PC-3 (cell line): ENCODE results near the gene PGAM1. TPM values are rescaled to one million over a fixed set of nuclear protein-coding genes. Genes with fewer than 3 reads are reported as not detected.

Source experiments
- ATAC-seq: fragments of 200-7000 bp; cut with Tn5 transposase; 2 replicates; pipeline ENCODE4 v1.9.1; 2020; ENCODE audit warnings: mild to moderate bottlenecking, moderate library complexity
- BruUV-seq: library from RNA; stranded (reverse); fragments of 400-500 nt; replicated peaks from 2 replicates; lab custom pipeline; 2021; lab: Mats Ljungman, UMichigan
- CTCF ChIA-PET: fragments of 300-600 bp; sonication (Branson Sonifier 250); formaldehyde crosslinking; loops from one replicate; lab custom pipeline; 2022; ENCODE audit warnings: antibody characterized with exemption; lab: Charles Lee
- POLR2A ChIA-PET: fragments of 300-600 bp; sonication (Branson Sonifier 250); formaldehyde crosslinking; loops from one replicate; lab custom pipeline; 2022; ENCODE audit warnings: antibody characterized with exemption; ENCODE audit not compliant: unreplicated experiment; lab: Charles Lee
- DNase-seq: peaks from one replicate; pipeline ENCODE4 v3.0.0-alpha.2; 2015
- H2AFZ ChIP-seq: fragments of 300-600 bp; sonication (generic); 2 replicates; pipeline ENCODE4 v1.6.0; 2016; ENCODE audit warnings: antibody characterized with exemption, low read length
- H3F3A ChIP-seq: fragments of 300-600 bp; sonication (generic); one replicate; pipeline ENCODE4 v1.6.0; 2017; ENCODE audit warnings: antibody characterized with exemption, low read length, control low read depth, mild to moderate bottlenecking; ENCODE audit not compliant: unreplicated experiment
- H3K27ac ChIP-seq: fragments of 300-600 bp; sonication (generic); 2 replicates; pipeline ENCODE4 v1.5.1; 2016; ENCODE audit warnings: mild to moderate bottlenecking, low read length
- H3K27me3 ChIP-seq: fragments of 300-600 bp; sonication (generic); 2 replicates; pipeline ENCODE4 v1.6.1; 2016; ENCODE audit warnings: low read length, mixed read lengths
- H3K36me3 ChIP-seq: fragments of 300-600 bp; sonication (generic); 2 replicates; pipeline ENCODE4 v1.6.1; 2016; ENCODE audit warnings: low read depth, mixed run types, low read length, mixed read lengths
- H3K4me1 ChIP-seq: fragments of 300-600 bp; sonication (generic); 2 replicates; pipeline ENCODE4 v1.5.1; 2016; ENCODE audit warnings: low read length; ENCODE audit not compliant: insufficient read depth
- H3K4me2 ChIP-seq: fragments of 300-600 bp; sonication (generic); 2 replicates; pipeline ENCODE4 v1.6.0; 2016; ENCODE audit warnings: low read length
- H3K4me3 ChIP-seq: fragments of 300-600 bp; sonication (generic); 2 replicates; pipeline ENCODE4 v1.5.1; 2016; ENCODE audit warnings: mild to moderate bottlenecking, low read length, mixed read lengths
- H3K79me2 ChIP-seq: fragments of 300-600 bp; sonication (generic); 2 replicates; pipeline ENCODE4 v1.6.1; 2017; ENCODE audit warnings: low read length, mixed read lengths
- H3K9ac ChIP-seq: fragments of 300-600 bp; sonication (generic); 2 replicates; pipeline ENCODE4 v1.6.0; 2016; ENCODE audit warnings: mild to moderate bottlenecking, low read length
- H3K9me2 ChIP-seq: fragments of 300-600 bp; sonication (generic); replicated peaks from 2 replicates; pipeline ENCODE4 v1.6.1; 2016; ENCODE audit warnings: mixed run types, low read length, mixed read lengths
- H3K9me3 ChIP-seq: fragments of 300-600 bp; sonication (generic); 2 replicates; pipeline ENCODE4 v1.6.1; 2016; ENCODE audit warnings: low read length, mixed read lengths
- H4K20me1 ChIP-seq: fragments of 300-600 bp; sonication (generic); 2 replicates; pipeline ENCODE4 v1.6.1; 2016; ENCODE audit warnings: low read length, mixed read lengths
- CTCF ChIP-seq: fragments of 300-600 bp; sonication (generic); conservative IDR thresholded peaks from 2 replicates; pipeline ENCODE4 v1.5.1; 2017; ENCODE audit warnings: antibody characterized with exemption, low read depth, mild to moderate bottlenecking, low read length
- EZH2 ChIP-seq: fragments of 300-600 bp; sonication (generic); IDR thresholded peaks from one replicate; pipeline ENCODE4 v1.6.1; 2017; ENCODE audit warnings: antibody characterized with exemption, mild to moderate bottlenecking, low read length; ENCODE audit not compliant: unreplicated experiment
- EZH2phosphoT487 ChIP-seq: fragments of 300-600 bp; sonication (generic); IDR thresholded peaks from 2 replicates; pipeline ENCODE4 v1.6.1; 2018; ENCODE audit warnings: mild to moderate bottlenecking, antibody characterized with exemption, low read length, borderline replicate concordance
- intact Hi-C: fragments of 100-400 bp; cut with micrococcal nuclease; formaldehyde crosslinking; loops from 2 replicates; pipeline ENCODE4 v1.9.0; 2023
- total RNA-seq: library from RNA; depleted of rRNA; stranded (reverse); fragments of >200 nt; gene quantifications from 2 replicates; pipeline ENCODE4 v1.2.3, GENCODE V29; 2014

PGAM1 gene
- total RNA-seq, 1 experiment from 2014 or later = 661 TPM

- H3K4me1 ChIP-seq = peaks cover 17% of the 10 kb centered on the region
- H3K36me3 ChIP-seq = no peaks in the 10 kb centered on the region
- no peaks in the 10 kb centered on the region for H3K79me2 ChIP-seq
- no peaks in the 10 kb centered on the region for H3K9me3 ChIP-seq
- ChIA-PET CTCF (no interaction called here), POLR2A (interaction anchor here (0.7 kb wide), 1 partner anchor 21 kb away, joined by 3 read pairs; no protein-coding TSS in a partner anchor)
- H3K4me2 ChIP-seq = peak overlapping the region; percentile 79
- no peaks in the 10 kb centered on the region for H3K27me3 ChIP-seq
- peak overlapping the region; percentile 47; the same call in 1 of the 2 replicates for H3K4me3 ChIP-seq
- DNase-seq (peak; percentile 71), ATAC-seq (peak; percentile 97)
- H3K27ac ChIP-seq = no peak overlapping the region
- TF ChIP-seq EZH2phosphoT487 (no peak), CTCF (peak; percentile 76)
- H3K9ac ChIP-seq = no peak overlapping the region
- no TSS peak for BruUV-seq
- no peaks in the 10 kb centered on the region for H3K9me2 ChIP-seq
- intact Hi-C loops = loop anchor here (2.0 kb wide), 2 partner anchors 19 to 205 kb away; partner anchors contain the start of gene PGAM1
- no peaks in the 10 kb centered on the region for H3F3A ChIP-seq
- no peaks in the 10 kb centered on the region for H4K20me1 ChIP-seq
- H2AFZ ChIP-seq = peak overlapping the region; percentile 81
Observed at GRCh38 chr10:97407211-97407951, 18.6 kb upstream of the PGAM1 start.

GRCh38 chr10:97407952-97408248, 18.1 kb upstream of the PGAM1 start:
- Histone ChIP-seq H3K9me3 (no peaks in the 10 kb centered on the region), H3K27ac (0 out of 2 replicates have a peak overlapping the region, but pooled peaks have one; percentile 45), H3K9ac (no peak overlapping the region), H2AFZ (peak overlapping the region; percentile 81; the same call in 1 of the 2 replicates), H3K36me3 (no peaks in the 10 kb centered on the region), H3K27me3 (no peaks in the 10 kb centered on the region), H4K20me1 (no peaks in the 10 kb centered on the region), H3K4me3 (no peak overlapping the region), H3K9me2 (no peaks in the 10 kb centered on the region), H3K4me2 (peak overlapping the region; percentile 34; the same call in 1 of the 2 replicates), H3K79me2 (no peaks in the 10 kb centered on the region), H3K4me1 (peaks cover 17% of the 10 kb centered on the region), H3F3A (no peaks in the 10 kb centered on the region)
- ATAC-seq (no peak), DNase-seq (no peak)
- CTCF ChIA-PET = no interaction called here
- no peak for TF ChIP-seq EZH2phosphoT487
- TF ChIP-seq CTCF = no peak
- TF ChIP-seq EZH2 = no peak
- intact Hi-C loops = loop anchor here (2.0 kb wide), 2 partner anchors 19 to 205 kb away; partner anchors contain the start of gene PGAM1
- POLR2A ChIA-PET = no interaction called here
- no TSS peak for BruUV-seq

- no peaks in the 10 kb centered on the region for H3K36me3 ChIP-seq
- ChIA-PET POLR2A (no interaction called here), CTCF (no interaction called here)
- no peaks in the 10 kb centered on the region for H3K27me3 ChIP-seq
- no peaks in the 10 kb centered on the region for H3K9me2 ChIP-seq
- no peak overlapping the region for H3K9ac ChIP-seq
- DNase-seq = peak; percentile 64
- BruUV-seq = no TSS peak
- H3K27ac ChIP-seq = peak overlapping the region; percentile 45
- no peak for ATAC-seq
- no peaks in the 10 kb centered on the region for H3K79me2 ChIP-seq
- no peak overlapping the region for H3K4me3 ChIP-seq
- TF ChIP-seq CTCF = no peak
- no peak for TF ChIP-seq EZH2phosphoT487
- TF ChIP-seq EZH2 = no peak
- intact Hi-C loops = no loop called here
- H3K4me1 ChIP-seq = peaks cover 19% of the 10 kb centered on the region
- no peak overlapping the region for H3K4me2 ChIP-seq
- H3K9me3 ChIP-seq = no peaks in the 10 kb centered on the region
- H2AFZ ChIP-seq = no peak overlapping the region
- H4K20me1 ChIP-seq = no peaks in the 10 kb centered on the region
- no peaks in the 10 kb centered on the region for H3F3A ChIP-seq
Observed at GRCh38 chr10:97408496-97408992, 17.4 kb upstream of the PGAM1 start.
